WTC11 (cell line): ENCODE data around the gene OR14A16. TPM values are rescaled to one million over a fixed set of nuclear protein-coding genes. Genes with fewer than 3 reads are reported as not detected.

Experiments used
- ATAC-seq: fragments of 200-7000 bp; cut with Tn5 transposase; 2 replicates; pipeline ENCODE4 v1.10.0; 2021; ENCODE audit warnings: mild to moderate bottlenecking, moderate library complexity
- CTCF ChIA-PET: fragments of 300-600 bp; sonication (Branson Sonifier 250); formaldehyde crosslinking; loops from one replicate; lab custom pipeline; 2021; ENCODE audit warnings: antibody characterized with exemption; lab: Charles Lee
- POLR2A ChIA-PET: fragments of 350-600 bp; sonication (Branson Sonifier 250); formaldehyde crosslinking; loops from one replicate; lab custom pipeline; 2021; ENCODE audit warnings: antibody characterized with exemption; lab: Charles Lee
- DNase-seq: peaks from one replicate; pipeline ENCODE4 v3.0.0; 2021; ENCODE audit warnings: low spot score
- H3K27ac Mint-ChIP-seq: 2 replicates; pipeline ENCODE4 v1.8.0; 2021; ENCODE audit warnings: mixed read lengths
- H3K27me3 Mint-ChIP-seq: 2 replicates; pipeline ENCODE4 v1.8.0; 2021; ENCODE audit warnings: low read depth, mild to moderate bottlenecking, moderate library complexity, mixed read lengths
- H3K36me3 Mint-ChIP-seq: 2 replicates; pipeline ENCODE4 v1.8.0; 2021; ENCODE audit warnings: mixed read lengths
- H3K4me1 Mint-ChIP-seq: 2 replicates; pipeline ENCODE4 v1.8.0; 2022; ENCODE audit warnings: mixed read lengths
- H3K4me3 Mint-ChIP-seq: 2 replicates; pipeline ENCODE4 v1.8.0; 2021; ENCODE audit warnings: mild to moderate bottlenecking, moderate library complexity, mixed read lengths
- H3K9me3 Mint-ChIP-seq: 2 replicates; pipeline ENCODE4 v1.8.0; 2021; ENCODE audit warnings: mixed read lengths
- AFF4 ChIP-seq: sonication (generic); formaldehyde crosslinking; IDR thresholded peaks from 2 replicates; pipeline ENCODE4 v1.8.1; 2023; ENCODE audit warnings: mild to moderate bottlenecking, missing genetic modification reagents, borderline replicate concordance
- ATF3 ChIP-seq: sonication (generic); formaldehyde crosslinking; conservative IDR thresholded peaks from 2 replicates; pipeline ENCODE4 v1.8.1; 2022; ENCODE audit warnings: mild to moderate bottlenecking, missing genetic modification reagents
- ATF6 ChIP-seq: sonication (generic); formaldehyde crosslinking; IDR thresholded peaks from 2 replicates; pipeline ENCODE4 v1.8.1; 2023; ENCODE audit warnings: mild to moderate bottlenecking, missing genetic modification reagents
- CBFB ChIP-seq: sonication (generic); formaldehyde crosslinking; IDR thresholded peaks from 2 replicates; pipeline ENCODE4 v1.8.1; 2022; ENCODE audit warnings: mild to moderate bottlenecking, low read depth, missing genetic modification reagents
- CREB1 ChIP-seq: sonication (generic); formaldehyde crosslinking; IDR thresholded peaks from 2 replicates; pipeline ENCODE4 v1.8.0; 2023; ENCODE audit warnings: mild to moderate bottlenecking, missing genetic modification reagents
- E2F1 ChIP-seq: sonication (generic); formaldehyde crosslinking; IDR thresholded peaks from 2 replicates; pipeline ENCODE4 v1.8.0; 2022; ENCODE audit warnings: mild to moderate bottlenecking, missing genetic modification reagents
- FOXK1 ChIP-seq: sonication (generic); formaldehyde crosslinking; IDR thresholded peaks from 2 replicates; pipeline ENCODE4 v1.8.0; 2022; ENCODE audit warnings: mild to moderate bottlenecking, moderate library complexity, missing genetic modification reagents
- JUN ChIP-seq: sonication (generic); formaldehyde crosslinking; IDR thresholded peaks from 2 replicates; pipeline ENCODE4 v1.8.0; 2023; ENCODE audit warnings: mild to moderate bottlenecking, missing genetic modification reagents
- NFE2L1 ChIP-seq: sonication (generic); formaldehyde crosslinking; IDR thresholded peaks from 2 replicates; pipeline ENCODE4 v1.8.1; 2023; ENCODE audit warnings: missing genetic modification reagents
- NR1H2 ChIP-seq: sonication (generic); formaldehyde crosslinking; IDR thresholded peaks from 2 replicates; pipeline ENCODE4 v1.9.0; 2021; ENCODE audit warnings: mild to moderate bottlenecking, moderate library complexity, missing genetic modification reagents
- PRRX2 ChIP-seq: fragments of 250-450 bp; sonication (Bioruptor Pico); IDR thresholded peaks from 2 replicates; pipeline ENCODE4 v1.8.0; 2021; ENCODE audit warnings: mild to moderate bottlenecking
- TCF7 ChIP-seq: sonication (generic); formaldehyde crosslinking; IDR thresholded peaks from 2 replicates; pipeline ENCODE4 v1.8.0; 2022; ENCODE audit warnings: mild to moderate bottlenecking, low read depth, missing genetic modification reagents, moderate library complexity
- TEAD4 ChIP-seq: sonication (generic); formaldehyde crosslinking; IDR thresholded peaks from 2 replicates; pipeline ENCODE4 v1.8.0; 2022; ENCODE audit warnings: mild to moderate bottlenecking, missing genetic modification reagents
- ZMAT4 ChIP-seq: fragments of 250-450 bp; sonication (Bioruptor Pico); IDR thresholded peaks from 2 replicates; pipeline ENCODE4 v1.9.0; 2021; ENCODE audit warnings: mild to moderate bottlenecking
- ZNF121 ChIP-seq: sonication (generic); formaldehyde crosslinking; IDR thresholded peaks from 2 replicates; pipeline ENCODE4 v1.8.0; 2023; ENCODE audit warnings: missing genetic modification reagents
- ZNF232 ChIP-seq: sonication (generic); formaldehyde crosslinking; IDR thresholded peaks from 2 replicates; pipeline ENCODE4 v1.8.0; 2022; ENCODE audit warnings: mild to moderate bottlenecking, missing genetic modification reagents
- ZNF281 ChIP-seq: sonication (generic); formaldehyde crosslinking; IDR thresholded peaks from 2 replicates; pipeline ENCODE4 v1.8.0; 2023; ENCODE audit warnings: mild to moderate bottlenecking, missing genetic modification reagents
- ZNF416 ChIP-seq: fragments of 250-450 bp; sonication (Bioruptor Pico); IDR thresholded peaks from 2 replicates; pipeline ENCODE4 v1.9.0; 2021; ENCODE audit warnings: mild to moderate bottlenecking, inconsistent platforms
- total RNA-seq: library from RNA; stranded (reverse); gene quantifications from 3 replicates; pipeline ENCODE4 v1.2.3, GENCODE V29; 2021

The OR14A16 gene
- total RNA-seq, 1 experiment from 2014 or later = 0.17 TPM

- no peak for TF ChIP-seq AFF4 (CRISPR knock-in tag)
- no peak for TF ChIP-seq ZNF416 (CRISPR knock-in tag)
- no peak for TF ChIP-seq JUN
- TF ChIP-seq NFE2L1 (CRISPR knock-in tag) = no peak
These were observed 1.4 kb upstream of the OR14A16 start (continued) for GRCh38 chr1:247825362-247825761.

GRCh38 chr1:247822060-247822459 is 1.9 kb downstream of the OR14A16 start:
- ChIA-PET CTCF (no interaction called here), POLR2A (no interaction called here)
- DNase-seq (no peak), ATAC-seq (peak; percentile 66)
- no peaks in the 10 kb centered on the region for H3K27me3 Mint-ChIP-seq
- peaks cover 9% of the 10 kb centered on the region for H3K36me3 Mint-ChIP-seq
- no peak overlapping the region for H3K27ac Mint-ChIP-seq
- TF ChIP-seq ZNF121 (CRISPR knock-in tag) = no peak
- no peak for TF ChIP-seq CBFB (CRISPR knock-in tag)
- no peak for TF ChIP-seq ZMAT4 (CRISPR knock-in tag)
- TF ChIP-seq ZNF281 (CRISPR knock-in tag) = no peak
- TF ChIP-seq FOXK1 (CRISPR knock-in tag) = no peak
- TF ChIP-seq ATF6 = no peak
- no peak for TF ChIP-seq CREB1 (CRISPR knock-in tag)
- TF ChIP-seq NR1H2 (CRISPR knock-in tag) = no peak
- no peak for TF ChIP-seq TCF7
- no peak for TF ChIP-seq PRRX2
- TF ChIP-seq ZNF232 (CRISPR knock-in tag) = no peak
- TF ChIP-seq E2F1 (CRISPR knock-in tag) = no peak
- no peak for TF ChIP-seq TEAD4 (CRISPR knock-in tag)
- TF ChIP-seq ATF3 (CRISPR knock-in tag) = no peak
- no peak overlapping the region; the same call in 1 of the 2 replicates for H3K4me3 Mint-ChIP-seq
- H3K4me1 Mint-ChIP-seq = peaks cover 29% of the 10 kb centered on the region
- peaks cover 55% of the 10 kb centered on the region for H3K9me3 Mint-ChIP-seq
